ENCODE measurements around the gene HDHD2.
A peak's percentile ranks its signal among the peaks of the same experiment; 100 is the strongest.

The HDHD2 gene

DNA sequence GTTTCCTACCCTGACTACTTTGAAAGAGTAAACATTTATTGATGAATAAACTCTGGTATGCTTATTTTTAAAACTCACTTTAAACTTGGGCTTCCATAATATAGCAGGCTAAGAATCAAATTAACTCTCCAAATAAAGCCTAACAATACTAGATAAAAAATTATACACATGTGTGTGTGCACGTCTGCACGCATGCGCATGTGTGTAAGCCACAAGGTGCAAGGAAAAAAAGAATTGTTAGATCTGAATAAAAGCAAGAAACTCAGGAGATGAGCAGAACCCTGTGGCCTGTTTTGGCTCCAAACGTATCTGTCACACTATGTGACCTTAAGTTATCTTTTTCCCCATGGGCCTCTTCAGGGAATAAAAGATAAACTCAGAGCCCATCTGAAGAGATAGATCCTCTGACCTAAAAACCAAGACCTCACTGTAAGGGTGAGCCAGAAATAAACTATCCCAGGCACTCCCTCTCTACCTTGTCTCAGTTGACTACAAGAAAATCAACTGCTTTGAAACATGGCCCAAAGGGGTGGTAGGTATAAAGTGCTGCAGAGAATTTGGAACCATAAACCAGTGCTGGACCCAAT lies 6.3 kb downstream of the HDHD2 start:
- DNase-seq = no peak

DNA sequence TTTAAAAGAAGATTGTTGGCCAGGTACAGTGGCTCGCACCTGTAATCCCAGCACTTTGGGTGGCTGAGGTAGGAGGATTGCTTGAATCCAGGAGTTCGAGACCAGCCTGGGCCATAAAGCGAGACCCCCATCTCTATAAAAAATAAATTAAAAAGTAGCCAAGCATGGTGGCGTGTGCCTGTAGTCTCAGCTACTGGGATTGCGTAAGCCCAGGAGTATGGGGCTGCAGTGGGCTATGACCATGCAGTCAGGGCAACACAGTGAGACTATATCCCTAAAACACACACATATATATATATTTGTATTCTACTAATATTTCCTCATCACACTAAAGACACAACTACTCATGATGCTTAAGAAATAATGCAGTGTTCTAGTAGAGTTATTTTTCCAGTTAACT lies 7.1 kb downstream of the HDHD2 start:
- no peak for DNase-seq

- DNase-seq = no peak
Measured at GRCh38 chr18:47141289-47141688, 9.0 kb downstream of the HDHD2 start.

- no peak for DNase-seq
Measured at GRCh38 chr18:47121146-47121545, 29.2 kb downstream of the HDHD2 start.

DNA sequence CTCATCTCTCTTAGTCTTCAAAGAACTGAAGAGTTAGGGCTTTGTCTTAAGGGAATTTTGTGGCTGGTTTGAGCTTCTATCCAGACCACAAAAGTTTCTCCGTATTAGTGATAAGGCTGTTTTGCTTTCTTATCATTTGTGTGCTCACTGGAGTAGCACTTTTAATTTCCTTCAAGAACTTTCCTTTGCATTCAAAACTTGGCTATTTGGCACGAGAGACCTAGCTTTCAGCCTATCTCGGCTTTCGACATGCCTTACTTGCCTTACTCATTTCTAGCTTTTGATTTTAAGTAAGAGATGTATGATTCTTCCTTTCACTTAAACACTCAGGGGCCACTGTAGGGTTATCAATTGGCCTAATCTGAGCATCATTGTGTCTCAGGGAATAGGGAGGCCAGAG lies 29.9 kb downstream of the HDHD2 start:
- no peak for DNase-seq

DNA sequence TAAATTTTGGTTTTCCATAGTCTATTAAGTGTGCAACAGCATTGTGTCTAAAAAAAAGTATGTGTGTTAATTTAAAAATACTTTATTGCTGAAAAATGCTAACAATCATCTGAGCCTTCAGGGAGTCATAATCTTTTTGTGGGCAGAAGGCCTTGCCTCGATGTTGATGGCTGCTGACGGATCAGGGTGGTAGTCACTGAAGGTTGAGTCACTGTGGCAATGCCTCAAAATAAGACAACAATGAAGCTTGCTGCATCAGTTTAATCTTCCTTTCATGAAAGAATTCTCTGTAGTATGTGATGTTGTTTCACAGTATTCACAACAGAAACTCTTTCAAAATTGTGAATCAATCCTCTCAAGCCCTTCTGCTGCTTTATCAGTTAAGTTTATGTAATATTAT lies 31.3 kb downstream of the HDHD2 start:
- DNase-seq = no peak

GRCh38 chr18:47115205-47115604 lies 35.1 kb downstream of the HDHD2 start:
- no peak for DNase-seq

DNA sequence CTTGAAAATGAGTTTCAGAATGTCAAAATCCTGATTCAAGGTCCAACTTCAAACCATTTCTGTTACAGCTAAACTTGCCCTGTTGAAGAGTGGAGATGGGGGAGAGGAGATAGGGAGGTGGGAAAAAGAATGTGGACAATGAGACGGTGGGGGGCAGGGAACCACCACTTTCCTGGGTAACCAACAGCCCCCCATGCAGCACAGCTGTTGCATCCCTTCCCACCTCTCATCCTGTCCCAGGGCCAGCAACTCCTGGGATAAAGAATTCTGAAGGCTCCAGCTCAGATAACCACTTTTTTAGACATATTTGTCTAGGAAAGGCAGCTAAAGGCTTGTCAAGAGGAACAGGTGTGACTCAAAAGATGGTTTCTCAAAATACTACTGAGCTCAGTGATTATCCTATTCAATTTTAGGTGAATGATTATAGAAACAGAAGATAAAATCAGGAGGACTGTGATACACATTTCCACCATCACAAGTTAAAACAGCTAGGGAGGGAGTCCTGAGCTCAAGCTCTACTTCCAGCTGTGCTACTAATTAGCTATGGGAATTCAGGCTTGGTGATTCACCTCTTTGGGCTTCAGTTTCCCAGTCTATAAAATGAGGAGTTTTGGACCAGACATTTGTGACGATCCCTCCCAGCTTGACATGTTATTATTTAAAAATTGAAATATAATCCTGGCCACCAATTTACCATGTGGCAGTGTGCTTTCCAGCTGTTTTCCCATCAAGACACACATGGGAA lies 36.3 kb downstream of the HDHD2 start:
- DNase-seq = no peak

- no peak for DNase-seq
Measured at GRCh38 chr18:47110492-47111274, 39.6 kb downstream of the HDHD2 start.

- no peak for DNase-seq
Measured at GRCh38 chr18:47109720-47110119, 40.6 kb downstream of the HDHD2 start.

DNA sequence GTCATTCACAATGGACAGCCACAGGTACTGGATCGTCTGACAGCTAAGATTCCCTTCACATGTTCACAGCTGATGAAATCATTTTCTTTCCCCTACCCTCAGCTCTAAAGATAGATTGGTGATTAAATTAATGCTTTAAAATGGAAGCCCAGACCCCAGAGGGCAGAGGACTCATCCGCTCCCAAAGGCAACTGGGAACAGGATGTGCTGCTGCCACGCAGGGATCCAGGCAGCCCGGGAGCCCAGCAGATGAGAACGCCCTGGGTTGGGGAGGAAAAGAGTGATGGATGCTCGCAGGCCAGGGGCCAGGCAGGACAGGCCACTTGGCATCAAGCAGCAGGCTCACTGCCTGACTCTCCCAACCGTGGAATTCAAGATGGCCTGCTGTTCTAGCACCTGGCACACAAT lies 41.3 kb downstream of the HDHD2 start:
- no peak for DNase-seq

GRCh38 chr18:47108373-47108772 lies 41.9 kb downstream of the HDHD2 start:
- DNase-seq = no peak

DNA sequence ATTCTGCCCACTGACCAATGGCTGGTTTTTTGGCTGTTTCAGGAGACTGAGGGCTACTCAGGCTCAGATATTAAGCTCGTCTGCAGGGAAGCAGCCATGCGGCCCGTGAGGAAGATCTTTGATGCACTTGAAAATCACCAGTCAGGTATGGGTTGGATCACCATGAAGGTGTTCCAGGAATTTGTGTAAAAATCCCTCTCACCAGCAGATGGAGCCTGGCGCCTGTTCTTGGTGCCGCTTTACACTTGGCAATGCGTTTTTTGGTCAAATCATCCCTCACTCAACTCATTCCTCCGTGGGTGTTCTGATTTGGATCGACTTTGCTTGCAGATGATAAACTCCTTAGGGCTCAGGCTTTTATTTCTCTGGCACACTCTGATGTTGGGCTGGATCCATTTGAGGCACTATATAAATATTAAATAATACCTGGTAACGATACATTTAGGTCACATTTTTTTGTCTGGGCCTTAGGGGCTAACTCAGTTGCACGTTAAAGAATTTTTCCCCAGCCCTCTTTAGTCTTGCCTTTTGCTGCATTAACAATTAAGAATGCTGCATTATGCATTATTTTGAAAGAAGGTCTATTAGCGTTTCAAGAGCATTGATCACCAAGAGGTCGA lies 50.0 kb downstream of the HDHD2 start:
- DNase-seq = peak; percentile 53

DNA sequence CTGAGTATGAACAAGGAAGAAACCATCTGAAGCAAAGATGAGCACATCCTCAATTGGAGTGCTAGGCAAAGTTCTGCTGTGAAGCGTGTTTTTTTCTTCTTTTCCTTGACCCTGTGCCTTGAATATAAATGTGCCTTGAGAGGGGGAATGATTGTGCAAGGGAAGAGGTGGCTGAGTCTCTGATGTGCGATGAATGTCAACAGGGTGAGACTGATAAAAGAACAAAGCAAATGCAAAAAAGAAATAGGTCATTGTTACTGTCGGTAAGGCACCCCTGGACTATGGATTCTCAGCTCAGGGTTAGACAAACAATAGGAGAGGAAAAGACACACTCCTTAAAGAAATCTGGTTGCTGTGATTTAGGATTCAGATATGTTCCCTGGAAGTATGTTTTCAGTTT lies 54.5 kb downstream of the HDHD2 start:
- DNase-seq = no peak

GRCh38 chr18:47087676-47088075 lies 62.6 kb downstream of the HDHD2 start:
- no peak for DNase-seq

GRCh38 chr18:47081578-47081977 lies 68.7 kb downstream of the HDHD2 start:
- no peak for DNase-seq

- no peak for DNase-seq
Measured at GRCh38 chr18:47080872-47081271, 69.4 kb downstream of the HDHD2 start.

- no peak for DNase-seq
Measured at GRCh38 chr18:47077111-47077510, 73.2 kb downstream of the HDHD2 start.

GRCh38 chr18:47075098-47075883 lies 75.0 kb downstream of the HDHD2 start:
- no peak for DNase-seq

GRCh38 chr18:47067648-47068047 lies 82.7 kb downstream of the HDHD2 start:
- no peak for DNase-seq

GRCh38 chr18:47063096-47063495 lies 87.2 kb downstream of the HDHD2 start:
- DNase-seq = no peak

DNA sequence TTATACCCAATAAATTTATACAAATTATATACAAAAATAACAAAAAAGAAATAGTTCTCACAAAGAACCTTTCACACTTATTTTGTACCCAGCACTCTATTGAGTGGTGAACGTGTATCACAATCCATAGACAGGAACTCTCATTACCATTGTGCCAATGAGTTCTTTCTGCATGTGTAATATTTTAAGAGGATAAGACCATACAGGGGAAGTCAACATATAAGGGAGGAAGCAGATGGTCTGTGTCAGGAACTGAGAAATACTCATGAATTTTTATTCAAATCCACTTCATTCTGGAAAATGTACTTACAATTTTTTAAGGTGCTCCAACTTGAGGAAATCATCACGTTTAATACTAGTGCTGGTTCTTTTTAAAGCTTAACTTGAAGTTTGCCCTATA lies 87.8 kb downstream of the HDHD2 start:
- no peak for DNase-seq

Data from activated naive CD4-positive, alpha-beta T cell treated with anti-CD3 and anti-CD28 coated beads, Interleukin-2, amount 50 U/mL, for 16 hours (primary cell).